PC-9 (cell line): ENCODE data around the gene RGL1.

Source experiments
- EZH2 ChIP-seq: fragments of 200-600 bp; sonication (generic); IDR thresholded peaks from 2 replicates; pipeline ENCODE4 v1.8.0; 2017; ENCODE audit warnings: antibody characterized with exemption, low read depth
- TF ChIP-seq, protein P1 (sequence below): fragments of 200-600 bp; sonication (generic); conservative IDR thresholded peaks from 2 replicates; pipeline ENCODE4 v1.6.1; 2017; ENCODE audit warnings: mixed run types, antibody characterized with exemption, mild to moderate bottlenecking, moderate library complexity

DNA sequence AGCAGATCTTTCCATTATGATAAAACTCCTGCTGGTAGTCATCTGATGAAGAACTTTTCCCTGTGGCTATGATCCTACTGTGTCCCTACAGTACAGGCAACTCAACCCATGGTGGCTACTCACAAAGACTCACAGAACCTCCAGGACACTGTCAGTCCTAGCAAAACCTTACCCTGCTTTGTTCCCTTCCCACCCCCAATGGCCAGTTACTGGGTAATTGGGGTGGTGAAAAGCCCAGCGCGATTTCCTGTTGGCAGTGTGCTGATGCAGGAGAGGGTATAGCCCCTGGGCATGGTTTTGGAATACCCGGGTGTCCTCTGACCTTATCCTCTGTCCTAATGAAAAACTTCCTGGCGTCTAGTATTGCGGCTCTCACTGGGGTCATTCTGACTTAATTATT is 533 bp upstream of the RGL1 start:
- TF ChIP-seq, protein P1, sequence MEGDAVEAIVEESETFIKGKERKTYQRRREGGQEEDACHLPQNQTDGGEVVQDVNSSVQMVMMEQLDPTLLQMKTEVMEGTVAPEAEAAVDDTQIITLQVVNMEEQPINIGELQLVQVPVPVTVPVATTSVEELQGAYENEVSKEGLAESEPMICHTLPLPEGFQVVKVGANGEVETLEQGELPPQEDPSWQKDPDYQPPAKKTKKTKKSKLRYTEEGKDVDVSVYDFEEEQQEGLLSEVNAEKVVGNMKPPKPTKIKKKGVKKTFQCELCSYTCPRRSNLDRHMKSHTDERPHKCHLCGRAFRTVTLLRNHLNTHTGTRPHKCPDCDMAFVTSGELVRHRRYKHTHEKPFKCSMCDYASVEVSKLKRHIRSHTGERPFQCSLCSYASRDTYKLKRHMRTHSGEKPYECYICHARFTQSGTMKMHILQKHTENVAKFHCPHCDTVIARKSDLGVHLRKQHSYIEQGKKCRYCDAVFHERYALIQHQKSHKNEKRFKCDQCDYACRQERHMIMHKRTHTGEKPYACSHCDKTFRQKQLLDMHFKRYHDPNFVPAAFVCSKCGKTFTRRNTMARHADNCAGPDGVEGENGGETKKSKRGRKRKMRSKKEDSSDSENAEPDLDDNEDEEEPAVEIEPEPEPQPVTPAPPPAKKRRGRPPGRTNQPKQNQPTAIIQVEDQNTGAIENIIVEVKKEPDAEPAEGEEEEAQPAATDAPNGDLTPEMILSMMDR, result no peak
- no peak for TF ChIP-seq EZH2
